Rectal smooth muscle tissue (tissue), 1 donor: ENCODE data around the gene ZNF862.

ENCODE experiments used
- H3K27ac ChIP-seq: one replicate; pipeline ENCODE4 v1.7.0; 2013; ENCODE audit warnings: low read depth, low read length, inconsistent platforms
- H3K27me3 ChIP-seq: one replicate; pipeline ENCODE4 v1.7.0; 2013; ENCODE audit warnings: low read length; ENCODE audit not compliant: control insufficient read depth, insufficient read depth
- H3K36me3 ChIP-seq: one replicate; pipeline ENCODE4 v1.7.0; 2013; ENCODE audit warnings: low read length; ENCODE audit not compliant: control insufficient read depth, insufficient read depth
- H3K4me1 ChIP-seq: one replicate; pipeline ENCODE4 v1.7.0; 2013; ENCODE audit warnings: low read length; ENCODE audit not compliant: control insufficient read depth, insufficient read depth
- H3K4me3 ChIP-seq: one replicate; pipeline ENCODE4 v1.7.0; 2013; ENCODE audit warnings: low read length
- H3K9ac ChIP-seq: one replicate; pipeline ENCODE4 v1.7.0; 2013; ENCODE audit warnings: low read length

Gene ZNF862

DNA sequence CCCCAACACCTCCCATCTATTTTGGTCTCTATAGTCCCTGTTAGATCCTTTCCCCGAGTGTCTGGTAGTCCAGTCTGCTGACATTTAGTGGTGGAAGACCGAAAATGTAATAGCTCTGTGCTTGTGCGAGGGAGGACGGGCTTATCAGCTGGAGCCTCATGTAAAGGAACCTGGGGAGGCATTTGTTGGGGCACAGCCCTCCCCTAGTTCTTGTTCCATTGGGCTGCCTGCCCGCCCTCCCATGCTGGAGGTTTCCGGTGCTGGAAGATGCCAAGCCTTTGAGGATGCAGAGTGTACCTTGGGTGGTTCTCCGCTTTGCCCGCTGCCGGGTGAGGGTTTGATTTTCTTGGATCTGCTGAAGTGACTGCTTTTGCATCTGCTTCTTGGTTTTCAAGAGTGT lies 5.4 kb downstream of the ZNF862 start:
- Histone ChIP-seq H3K27me3 (no peaks in the 10 kb centered on the region), H3K36me3 (peaks cover 5% of the 10 kb centered on the region), H3K4me3 (no peak overlapping the region), H3K9ac (no peak overlapping the region), H3K27ac (no peak overlapping the region), H3K4me1 (peaks cover 6% of the 10 kb centered on the region)

DNA sequence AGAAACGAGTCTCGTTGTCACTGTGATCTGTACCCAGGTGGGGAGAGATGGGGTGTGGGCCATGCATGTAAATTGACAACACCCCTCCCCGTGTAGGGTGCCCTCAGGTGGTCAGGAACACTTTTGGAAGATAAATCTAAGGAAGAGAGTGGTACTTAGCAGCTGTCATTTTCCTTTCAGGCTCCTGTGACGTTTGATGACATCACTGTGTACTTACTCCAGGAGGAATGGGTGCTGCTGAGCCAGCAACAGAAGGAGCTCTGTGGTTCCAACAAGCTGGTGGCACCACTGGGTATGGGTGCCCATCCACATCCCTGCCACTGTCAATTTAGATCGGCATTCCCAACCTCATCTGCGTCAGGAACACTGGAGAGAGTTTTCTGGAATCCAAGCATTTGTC lies 6.3 kb downstream of the ZNF862 start:
- no peak overlapping the region for H3K27ac ChIP-seq
- H3K36me3 ChIP-seq = peaks cover 5% of the 10 kb centered on the region
- no peak overlapping the region for H3K9ac ChIP-seq
- H3K27me3 ChIP-seq = no peaks in the 10 kb centered on the region
- no peak overlapping the region for H3K4me3 ChIP-seq
- peaks cover 3% of the 10 kb centered on the region for H3K4me1 ChIP-seq

DNA sequence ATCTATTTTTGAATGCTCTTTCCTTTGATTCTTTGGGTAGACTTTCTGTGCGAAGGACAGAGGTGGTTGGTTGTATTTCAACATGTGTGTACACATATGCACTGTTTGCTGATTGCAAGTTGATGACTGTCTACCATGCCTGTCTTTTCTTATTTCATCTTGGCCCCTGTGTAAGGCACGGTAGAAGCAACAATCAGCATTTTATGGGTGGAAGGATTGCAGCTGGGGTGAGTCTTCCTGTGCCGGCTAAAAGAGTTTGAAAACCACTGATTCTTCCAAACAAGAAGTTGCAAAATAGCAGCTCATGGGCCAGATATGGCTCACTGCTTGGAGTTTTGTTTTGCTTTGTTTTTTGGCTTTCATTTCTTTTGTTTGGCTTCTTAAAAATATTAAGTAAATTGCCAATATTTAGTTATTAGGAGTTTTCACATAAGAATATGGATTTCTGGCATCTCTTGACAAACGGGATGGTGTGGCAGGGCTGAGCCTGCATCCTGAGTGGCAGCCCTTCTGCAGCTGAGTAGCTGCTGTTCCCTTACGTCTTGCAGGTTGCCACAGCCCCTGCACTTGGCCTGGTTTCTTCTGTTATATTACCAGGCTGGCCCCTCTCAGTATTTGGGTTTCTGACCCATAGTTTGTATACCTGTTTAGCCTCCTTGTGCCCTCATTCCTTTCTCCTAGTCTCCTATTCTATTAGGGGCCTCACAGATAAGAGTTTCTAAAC lies 7.2 kb downstream of the ZNF862 start:
- H3K27me3 ChIP-seq = no peaks in the 10 kb centered on the region
- H3K4me1 ChIP-seq = no peaks in the 10 kb centered on the region
- no peak overlapping the region for H3K27ac ChIP-seq
- no peak overlapping the region for H3K9ac ChIP-seq
- H3K4me3 ChIP-seq = no peak overlapping the region
- H3K36me3 ChIP-seq = peaks cover 5% of the 10 kb centered on the region

DNA sequence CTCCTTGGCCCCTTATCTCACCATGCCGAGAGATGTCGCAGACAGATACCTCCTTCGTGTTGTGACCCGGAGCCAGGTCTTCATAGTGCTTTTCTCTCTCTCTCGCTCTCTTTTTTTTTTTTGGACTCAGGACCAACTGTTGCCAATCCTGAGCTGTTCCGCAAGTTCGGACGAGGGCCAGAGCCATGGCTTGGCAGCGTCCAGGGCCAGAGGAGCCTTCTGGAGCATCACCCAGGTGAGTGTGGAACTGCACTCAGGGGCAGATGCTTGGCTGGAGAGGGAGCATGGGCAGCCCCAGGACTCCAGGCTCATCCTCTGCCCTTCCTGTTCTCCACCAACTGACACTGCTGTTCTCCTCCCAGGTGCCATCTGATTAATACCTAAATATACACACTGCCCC lies 7.8 kb downstream of the ZNF862 start:
- no peaks in the 10 kb centered on the region for H3K27me3 ChIP-seq
- no peaks in the 10 kb centered on the region for H3K4me1 ChIP-seq
- H3K36me3 ChIP-seq = peaks cover 5% of the 10 kb centered on the region
- H3K4me3 ChIP-seq = no peak overlapping the region
- H3K9ac ChIP-seq = no peak overlapping the region
- no peak overlapping the region for H3K27ac ChIP-seq

DNA sequence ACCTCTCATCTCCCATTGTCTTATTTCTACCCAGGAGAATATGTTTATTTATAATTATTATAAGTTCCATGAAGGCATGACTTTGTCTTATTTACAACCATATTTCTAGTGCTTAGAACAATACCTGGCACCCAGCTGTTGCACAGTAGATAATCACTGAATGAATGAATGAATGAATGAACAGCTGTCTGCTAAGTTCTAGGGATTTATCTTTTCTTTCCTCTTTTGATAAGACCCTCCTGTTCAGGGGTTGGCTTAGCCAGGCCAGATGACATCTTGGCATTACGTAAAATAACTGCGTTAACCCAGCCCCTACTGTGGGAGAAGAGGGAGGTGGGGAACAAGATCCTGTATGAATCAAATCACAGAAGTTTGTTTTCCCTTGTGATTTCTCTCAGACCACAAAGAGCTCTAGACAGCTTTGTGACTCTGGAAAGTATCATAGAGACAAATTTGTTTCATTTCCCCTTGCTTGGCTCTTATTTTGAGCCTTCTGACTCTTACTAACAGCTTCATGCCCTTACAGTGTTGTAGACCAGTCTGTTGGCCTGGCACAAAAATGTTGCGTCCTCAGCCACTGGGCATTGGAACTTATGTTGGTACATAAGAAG lies 8.4 kb downstream of the ZNF862 start:
- Histone ChIP-seq H3K27ac (no peak overlapping the region), H3K4me3 (no peak overlapping the region), H3K4me1 (no peaks in the 10 kb centered on the region), H3K36me3 (peaks cover 5% of the 10 kb centered on the region), H3K27me3 (no peaks in the 10 kb centered on the region), H3K9ac (no peak overlapping the region)

DNA sequence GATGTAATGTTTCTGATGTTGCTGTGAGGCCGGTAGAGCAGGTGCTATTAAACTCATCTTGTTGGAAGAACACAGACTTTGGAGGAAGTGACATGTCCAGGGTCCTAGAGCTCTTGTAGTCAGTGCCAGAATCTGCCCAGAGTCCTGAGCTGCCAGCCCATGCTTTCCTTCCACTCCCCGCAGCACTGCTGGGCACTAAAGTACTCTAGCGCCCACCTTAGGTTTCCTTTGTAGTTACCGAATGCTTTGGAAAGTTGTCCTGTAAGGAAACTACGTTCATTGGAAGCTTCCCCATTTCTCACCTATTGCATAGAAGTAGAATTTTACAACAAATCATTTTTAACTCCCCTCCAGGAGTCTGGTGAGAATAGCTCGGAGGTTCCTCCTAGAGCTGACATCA lies 11.0 kb downstream of the ZNF862 start:
- Histone ChIP-seq H3K4me3 (no peak overlapping the region), H3K9ac (no peak overlapping the region), H3K36me3 (peaks cover 9% of the 10 kb centered on the region), H3K27me3 (no peaks in the 10 kb centered on the region), H3K27ac (no peak overlapping the region), H3K4me1 (no peaks in the 10 kb centered on the region)

DNA sequence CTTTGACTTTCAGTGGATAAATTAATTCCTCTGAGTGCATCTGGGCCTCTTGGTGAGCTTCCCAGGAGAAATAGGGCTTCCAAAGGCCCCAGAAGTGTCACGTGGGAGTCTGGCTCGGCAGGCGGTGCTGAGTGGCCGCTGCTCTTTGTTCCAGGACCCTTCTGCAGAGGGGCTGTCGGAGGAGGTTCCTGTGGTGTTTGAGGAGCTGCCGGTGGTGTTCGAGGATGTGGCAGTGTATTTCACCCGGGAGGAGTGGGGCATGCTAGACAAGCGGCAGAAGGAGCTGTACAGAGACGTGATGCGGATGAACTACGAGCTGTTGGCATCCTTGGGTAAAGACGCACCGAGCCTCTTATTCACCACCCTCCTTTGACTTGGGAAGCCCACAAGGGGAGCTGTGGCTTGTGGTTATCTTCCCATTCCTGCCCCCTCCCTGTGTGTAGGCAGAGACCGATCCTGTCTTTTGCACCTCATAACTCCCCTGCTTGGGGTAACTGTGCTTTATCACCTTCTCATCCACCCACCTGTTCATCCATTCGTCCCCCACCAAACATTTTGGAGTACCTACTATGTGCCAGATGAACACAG lies 11.9 kb downstream of the ZNF862 start:
- no peak overlapping the region for H3K9ac ChIP-seq
- peaks cover 9% of the 10 kb centered on the region for H3K36me3 ChIP-seq
- no peak overlapping the region for H3K27ac ChIP-seq
- H3K27me3 ChIP-seq = no peaks in the 10 kb centered on the region
- no peaks in the 10 kb centered on the region for H3K4me1 ChIP-seq
- no peak overlapping the region for H3K4me3 ChIP-seq

DNA sequence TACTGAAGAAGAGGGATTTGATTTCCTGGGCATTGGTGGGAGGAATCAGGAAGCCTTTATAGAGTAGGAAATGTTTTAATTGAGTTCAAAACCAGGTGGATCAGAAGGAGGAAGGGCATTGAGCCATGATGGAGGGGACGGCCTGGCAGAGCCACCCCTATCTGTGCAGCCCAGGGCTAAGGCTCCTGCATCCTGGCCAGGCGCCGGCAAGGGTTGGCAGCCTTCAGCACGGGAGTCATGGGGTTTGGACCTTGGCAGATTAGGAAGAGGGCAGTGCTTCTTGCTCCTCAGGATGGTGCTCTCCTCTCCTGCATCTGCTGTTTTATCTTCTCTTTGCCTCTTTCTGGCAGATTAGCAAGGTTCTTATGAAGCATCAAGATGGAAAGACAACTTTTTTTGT lies 12.5 kb downstream of the ZNF862 start:
- H3K36me3 ChIP-seq = peaks cover 9% of the 10 kb centered on the region
- no peaks in the 10 kb centered on the region for H3K4me1 ChIP-seq
- H3K27ac ChIP-seq = no peak overlapping the region
- no peaks in the 10 kb centered on the region for H3K27me3 ChIP-seq
- no peak overlapping the region for H3K9ac ChIP-seq
- H3K4me3 ChIP-seq = no peak overlapping the region

DNA sequence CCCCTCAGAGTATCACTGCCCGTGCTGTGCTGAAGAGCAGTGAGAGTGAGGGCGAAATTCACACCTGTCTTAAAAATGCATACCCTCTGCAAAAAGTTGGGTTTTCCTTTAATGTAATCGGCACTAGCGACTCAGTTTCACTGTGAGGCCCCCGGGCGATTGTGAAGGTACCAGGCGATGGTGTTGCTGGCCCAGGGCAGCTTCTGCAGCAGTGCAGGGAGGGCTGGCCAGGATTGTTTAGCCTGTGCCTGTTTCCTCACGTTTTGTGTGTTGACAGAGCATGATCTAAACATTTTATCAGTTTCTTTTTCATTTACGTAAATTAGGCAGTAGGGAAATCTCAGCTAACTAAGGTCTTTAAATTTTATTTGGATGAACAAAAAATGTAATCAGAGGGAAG lies 13.3 kb downstream of the ZNF862 start:
- Histone ChIP-seq H3K27ac (no peak overlapping the region), H3K9ac (no peak overlapping the region), H3K27me3 (no peaks in the 10 kb centered on the region), H3K4me3 (no peak overlapping the region), H3K36me3 (peaks cover 4% of the 10 kb centered on the region), H3K4me1 (no peaks in the 10 kb centered on the region)

DNA sequence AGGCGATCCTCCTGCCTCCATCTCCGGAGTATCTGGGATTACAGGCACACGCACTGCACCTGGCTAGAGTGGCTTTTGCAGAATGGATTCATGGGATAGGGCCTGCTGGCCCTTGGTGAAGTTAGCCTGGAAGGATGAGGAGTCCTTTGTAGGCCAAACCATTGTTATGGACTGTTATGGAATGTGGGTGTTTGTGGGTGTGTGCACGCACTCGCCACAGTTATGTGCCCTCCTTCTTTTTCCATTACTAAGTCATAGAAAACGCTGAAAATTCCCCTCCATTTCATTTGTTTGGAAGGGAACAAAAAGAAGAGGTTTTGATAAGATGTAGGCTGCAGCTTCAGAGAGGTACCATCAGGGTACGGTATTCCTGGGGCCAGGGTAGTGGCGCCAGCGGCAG lies 15.0 kb downstream of the ZNF862 start:
- no peak overlapping the region for H3K4me3 ChIP-seq
- no peaks in the 10 kb centered on the region for H3K27me3 ChIP-seq
- H3K36me3 ChIP-seq = peaks cover 4% of the 10 kb centered on the region
- H3K4me1 ChIP-seq = no peaks in the 10 kb centered on the region
- H3K27ac ChIP-seq = no peak overlapping the region
- H3K9ac ChIP-seq = no peak overlapping the region

DNA sequence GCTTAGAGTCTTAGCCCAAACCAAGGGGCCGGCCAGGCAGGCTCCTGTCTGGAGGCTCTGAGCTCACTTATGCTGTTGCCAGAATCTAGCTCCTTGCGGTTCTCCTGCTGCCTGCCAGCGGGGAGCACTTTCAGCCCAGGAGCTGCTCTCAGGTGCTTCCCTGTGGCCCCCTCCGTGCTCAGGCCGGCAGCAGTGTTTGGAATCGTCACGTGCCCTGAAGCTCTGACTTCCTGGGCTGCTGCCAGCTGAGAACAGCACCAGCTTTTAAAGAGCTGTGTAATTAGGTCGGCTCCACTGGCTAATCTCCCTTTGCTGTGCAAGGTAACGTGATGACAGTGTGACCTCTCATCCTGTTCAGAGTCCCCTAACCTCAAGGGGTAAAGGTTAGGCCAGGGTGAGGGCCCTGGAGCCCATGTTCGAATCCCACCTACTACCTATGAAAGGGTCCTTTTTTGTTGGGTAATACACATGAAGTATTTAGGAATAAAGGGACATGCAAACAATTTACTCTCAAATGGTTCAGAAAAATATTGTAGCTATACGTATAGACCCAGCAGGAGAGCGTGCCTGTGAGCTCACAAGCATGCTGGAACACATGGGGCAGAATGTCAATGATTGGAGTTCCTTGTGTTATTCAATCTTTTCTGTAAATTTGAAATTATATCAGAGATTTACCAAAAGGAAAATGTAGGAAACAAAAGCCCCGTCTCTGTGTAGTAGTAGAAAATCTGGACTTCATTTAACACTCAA lies 16.6 kb downstream of the ZNF862 start:
- no peak overlapping the region for H3K9ac ChIP-seq
- no peaks in the 10 kb centered on the region for H3K27me3 ChIP-seq
- no peak overlapping the region for H3K27ac ChIP-seq
- no peak overlapping the region for H3K4me3 ChIP-seq
- H3K4me1 ChIP-seq = no peaks in the 10 kb centered on the region
- peaks cover 8% of the 10 kb centered on the region for H3K36me3 ChIP-seq

DNA sequence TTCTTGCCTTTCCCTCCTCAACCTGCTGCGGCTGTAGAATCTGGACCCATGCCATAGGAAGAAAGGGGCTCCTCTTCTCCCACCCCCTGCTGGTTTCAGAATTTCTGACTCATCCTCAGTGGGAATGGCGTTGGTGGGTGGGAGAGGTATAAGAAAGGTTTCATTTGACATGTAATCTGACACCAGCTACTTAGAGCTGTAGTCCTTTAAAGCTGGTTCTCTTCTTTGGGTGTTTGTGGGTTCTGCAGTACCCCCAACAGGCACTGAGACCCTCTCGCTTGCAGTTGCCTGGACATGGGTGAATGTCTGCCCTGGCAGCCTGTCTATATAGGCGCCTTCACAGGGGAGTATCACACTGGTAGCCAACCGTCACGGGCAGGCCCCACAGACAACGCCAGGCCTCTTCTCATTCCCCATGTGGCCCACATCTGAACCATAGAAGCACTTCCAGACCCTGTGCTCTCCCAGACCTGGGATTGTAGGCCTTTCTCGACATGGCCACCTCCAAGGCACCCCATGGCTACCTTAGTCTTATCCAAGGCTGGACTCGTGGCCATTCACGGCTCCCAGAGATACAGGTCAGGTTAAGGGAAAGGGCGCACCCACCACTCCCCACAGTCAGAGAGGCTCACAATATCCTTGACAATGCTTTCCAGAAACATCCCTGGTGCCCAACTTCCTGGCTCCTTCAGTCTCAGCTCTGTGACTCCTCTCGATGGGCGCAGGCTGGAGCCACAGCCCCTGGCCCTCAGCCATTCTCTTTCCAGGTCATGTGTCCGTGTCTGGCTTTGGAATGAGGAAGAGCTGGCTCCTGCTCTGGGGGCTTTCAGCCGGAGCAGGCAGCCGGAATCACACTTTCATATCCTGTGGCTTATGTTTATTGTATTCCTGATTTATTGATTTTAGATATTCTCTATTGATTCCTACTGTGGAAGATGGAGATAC lies 17.5 kb downstream of the ZNF862 start:
- H3K36me3 ChIP-seq = peaks cover 13% of the 10 kb centered on the region
- no peak overlapping the region for H3K9ac ChIP-seq
- H3K4me1 ChIP-seq = no peaks in the 10 kb centered on the region
- H3K27me3 ChIP-seq = no peaks in the 10 kb centered on the region
- H3K27ac ChIP-seq = no peak overlapping the region
- H3K4me3 ChIP-seq = no peak overlapping the region
